ENCODE data around the gene SORCS2. TPM values are rescaled to one million over a fixed set of nuclear protein-coding genes. Genes with fewer than 3 reads are reported as not detected.

SORCS2 gene
- total RNA-seq, 6 experiments from 2014 or later, result 0.18 to 6.2 (median 3.1) TPM

DNA sequence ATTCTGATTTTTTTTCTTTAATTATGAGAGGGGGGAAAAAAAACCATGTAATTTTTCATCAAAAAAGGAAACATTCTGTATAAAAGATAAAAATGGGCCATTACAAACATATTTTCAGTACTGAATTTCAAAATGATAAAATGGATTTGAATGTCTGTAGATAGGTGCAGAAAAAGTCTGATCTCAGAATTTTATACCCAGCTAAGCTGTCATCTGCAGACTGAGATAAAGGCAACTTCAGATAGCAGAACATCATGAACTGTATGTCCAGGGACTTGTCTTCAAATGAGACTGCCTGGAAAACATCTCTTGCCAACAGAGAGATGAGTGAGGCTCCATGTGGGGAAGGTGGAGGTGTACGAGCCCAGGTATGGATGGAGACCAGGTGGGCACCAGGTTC is 360.9 kb downstream of the SORCS2 start:
- WGBS (ENCODE audit: insufficient coverage, low coverage, low lambda C conversion rate, missing lambda C conversion rate), result 100% methylated on average over 1 of the region's 1 CpG

GRCh38 chr4:7554905-7555304 is 362.6 kb downstream of the SORCS2 start:
- H3K4me3 ChIP-seq, result no peak overlapping the region
- H3K27ac ChIP-seq, result no peak overlapping the region
- 100% methylated on average over 1 of the region's 3 CpGs for WGBS (ENCODE audit: insufficient coverage, low coverage, low lambda C conversion rate, missing lambda C conversion rate)
- TF ChIP-seq CTCF (IDR thresholded peaks at IDR 0.05), result peak; percentile 20 to 30 (median 24)
- no peak for TF ChIP-seq POLR2A (IDR thresholded peaks at IDR 0.05)
- ATAC-seq, result peak; percentile 56 to 70 (median 66)
- no peaks in the 10 kb centered on the region for H3K27me3 ChIP-seq
- H3K9me3 ChIP-seq, result no peaks in the 10 kb centered on the region
- peaks cover 0 to 13% (median 5%) of the 10 kb centered on the region in 4 donors for H3K4me1 ChIP-seq
- intact Hi-C loops (cut with DNase I), result no loop called here
- no peak for DNase-seq
- no peaks in the 10 kb centered on the region for H3K36me3 ChIP-seq

More for the DNA sequence above, 360.9 kb downstream of the SORCS2 start:
- H3K4me1 ChIP-seq, result peaks cover 0 to 3% (median 1%) of the 10 kb centered on the region in 4 donors
- intact Hi-C loops (cut with DNase I), result no loop called here
- H3K27me3 ChIP-seq, result no peaks in the 10 kb centered on the region
- DNase-seq (no peak), ATAC-seq (no peak)
- no peak overlapping the region for H3K4me3 ChIP-seq
- H3K9me3 ChIP-seq, result no peaks in the 10 kb centered on the region
- TF ChIP-seq CTCF (IDR thresholded peaks at IDR 0.05) (no peak), POLR2A (IDR thresholded peaks at IDR 0.05) (no peak)
- H3K36me3 ChIP-seq, result no peaks in the 10 kb centered on the region
- no peak overlapping the region for H3K27ac ChIP-seq

DNA sequence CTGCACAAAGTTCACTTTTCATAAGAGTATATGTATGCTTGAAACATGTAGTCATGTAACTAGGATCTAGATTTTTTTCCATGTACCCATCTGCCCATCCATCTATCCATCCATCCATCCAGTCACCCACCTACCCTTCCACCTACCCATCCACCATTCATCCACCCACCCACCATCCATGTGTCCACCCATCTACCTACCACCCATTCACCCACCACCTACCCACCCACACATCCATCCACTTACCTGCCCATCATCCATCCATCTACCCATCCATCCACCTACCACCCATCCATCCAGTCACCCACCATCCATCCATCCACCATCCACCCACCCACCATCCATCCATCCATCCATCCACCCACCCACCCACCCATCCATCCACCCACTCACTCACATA is 364.2 kb downstream of the SORCS2 start:
- Histone ChIP-seq H3K9me3 (no peaks in the 10 kb centered on the region), H3K27ac (no peak overlapping the region), H3K27me3 (no peaks in the 10 kb centered on the region), H3K4me1 (peaks cover 0 to 22% (median 10%) of the 10 kb centered on the region in 4 donors), H3K4me3 (no peak overlapping the region), H3K36me3 (no peaks in the 10 kb centered on the region)
- no peak for ATAC-seq
- intact Hi-C loops (cut with DNase I), result no loop called here
- DNase-seq, result no peak
- TF ChIP-seq POLR2A (IDR thresholded peaks at IDR 0.05), result no peak
- no peak for TF ChIP-seq CTCF (IDR thresholded peaks at IDR 0.05)

- TF ChIP-seq CTCF (IDR thresholded peaks at IDR 0.05), result no peak
- TF ChIP-seq POLR2A (IDR thresholded peaks at IDR 0.05), result no peak
- no peak overlapping the region for H3K4me3 ChIP-seq
- 71% methylated on average over 2 of the region's 7 CpGs for WGBS (ENCODE audit: insufficient coverage, low coverage, low lambda C conversion rate, missing lambda C conversion rate)
- intact Hi-C loops (cut with DNase I), result no loop called here
- DNase-seq (no peak), ATAC-seq (peak in 1 of 4 donors; percentile 54)
- H3K27ac ChIP-seq, result no peak overlapping the region
- H3K27me3 ChIP-seq, result no peaks in the 10 kb centered on the region
- H3K9me3 ChIP-seq, result no peaks in the 10 kb centered on the region
- H3K4me1 ChIP-seq, result peaks cover 0 to 22% (median 10%) of the 10 kb centered on the region in 4 donors
- no peaks in the 10 kb centered on the region for H3K36me3 ChIP-seq
Measured at GRCh38 chr4:7557456-7557855, 365.1 kb downstream of the SORCS2 start.

DNA sequence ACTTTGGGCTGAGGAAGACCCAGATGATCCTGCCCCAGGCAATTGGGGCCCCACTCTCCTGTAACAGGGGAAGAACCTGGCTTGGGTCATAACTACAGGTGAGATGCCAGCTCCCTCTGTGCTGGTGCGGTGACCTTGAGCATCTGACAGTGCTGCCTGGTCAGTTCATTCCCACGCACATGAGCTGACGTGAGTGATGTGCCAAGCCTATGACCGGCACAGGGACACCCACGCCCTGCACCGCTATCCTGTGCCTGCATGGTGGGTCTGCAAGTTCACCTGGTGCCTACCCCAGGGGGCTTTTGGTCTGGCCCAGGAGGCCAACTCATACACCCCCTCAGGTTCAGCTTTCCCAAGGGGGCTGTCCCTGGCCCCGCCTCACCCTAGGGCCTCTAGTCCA is 366.1 kb downstream of the SORCS2 start:
- H3K27ac ChIP-seq, result no peak overlapping the region
- H3K4me3 ChIP-seq, result no peak overlapping the region
- no peaks in the 10 kb centered on the region for H3K36me3 ChIP-seq
- DNase-seq (peak in 1 of 3 donors; percentile 60), ATAC-seq (peak; percentile 34 to 68 (median 63))
- H3K4me1 ChIP-seq, result peaks cover 0 to 22% (median 10%) of the 10 kb centered on the region in 4 donors
- intact Hi-C loops (cut with DNase I), result no loop called here
- H3K27me3 ChIP-seq, result no peaks in the 10 kb centered on the region
- no peaks in the 10 kb centered on the region for H3K9me3 ChIP-seq
- no peak for TF ChIP-seq CTCF (IDR thresholded peaks at IDR 0.05)
- no peak for TF ChIP-seq POLR2A (IDR thresholded peaks at IDR 0.05)
- WGBS (ENCODE audit: insufficient coverage, low coverage, low lambda C conversion rate, missing lambda C conversion rate), result no CpG with 5 or more reads among the region's 7 CpGs

Data from right lobe of liver (tissue), 6 donors.